22Rv1 (cell line): ENCODE results near the gene DAGLA.

Experiments used
- ZFX ChIP-seq: fragments of 450-650 bp; IDR thresholded peaks from 2 replicates; pipeline ENCODE4 v1.6.1; 2017; ENCODE audit warnings: antibody characterized with exemption, borderline replicate concordance
- TF ChIP-seq, protein P1 (sequence below): fragments of 450-650 bp; IDR thresholded peaks from 2 replicates; pipeline ENCODE4 v1.5.1; 2017; ENCODE audit warnings: mild to moderate bottlenecking

DNA sequence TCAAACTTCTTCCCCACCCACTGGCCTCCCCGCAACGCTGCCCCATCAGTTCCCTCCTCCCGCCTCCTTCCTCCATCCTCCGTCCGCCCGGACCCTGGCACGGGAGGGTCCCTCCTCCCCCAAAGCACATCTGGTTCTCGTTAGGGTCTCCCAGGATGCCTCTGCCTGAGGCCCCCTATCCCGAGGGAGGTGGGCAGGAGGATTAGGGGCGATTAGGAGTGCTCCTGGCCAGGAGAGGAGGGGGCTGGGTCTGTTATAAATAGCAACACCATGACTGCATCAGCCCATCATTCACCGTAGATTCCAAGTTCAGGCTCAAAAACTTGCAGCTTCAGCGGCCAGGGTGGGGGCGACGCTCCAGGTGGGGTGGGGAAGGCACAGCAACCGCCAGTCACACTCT is 82.6 kb downstream of the DAGLA start:
- TF ChIP-seq, protein P1, sequence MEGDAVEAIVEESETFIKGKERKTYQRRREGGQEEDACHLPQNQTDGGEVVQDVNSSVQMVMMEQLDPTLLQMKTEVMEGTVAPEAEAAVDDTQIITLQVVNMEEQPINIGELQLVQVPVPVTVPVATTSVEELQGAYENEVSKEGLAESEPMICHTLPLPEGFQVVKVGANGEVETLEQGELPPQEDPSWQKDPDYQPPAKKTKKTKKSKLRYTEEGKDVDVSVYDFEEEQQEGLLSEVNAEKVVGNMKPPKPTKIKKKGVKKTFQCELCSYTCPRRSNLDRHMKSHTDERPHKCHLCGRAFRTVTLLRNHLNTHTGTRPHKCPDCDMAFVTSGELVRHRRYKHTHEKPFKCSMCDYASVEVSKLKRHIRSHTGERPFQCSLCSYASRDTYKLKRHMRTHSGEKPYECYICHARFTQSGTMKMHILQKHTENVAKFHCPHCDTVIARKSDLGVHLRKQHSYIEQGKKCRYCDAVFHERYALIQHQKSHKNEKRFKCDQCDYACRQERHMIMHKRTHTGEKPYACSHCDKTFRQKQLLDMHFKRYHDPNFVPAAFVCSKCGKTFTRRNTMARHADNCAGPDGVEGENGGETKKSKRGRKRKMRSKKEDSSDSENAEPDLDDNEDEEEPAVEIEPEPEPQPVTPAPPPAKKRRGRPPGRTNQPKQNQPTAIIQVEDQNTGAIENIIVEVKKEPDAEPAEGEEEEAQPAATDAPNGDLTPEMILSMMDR: no peak
- no peak for TF ChIP-seq ZFX
